MM.1S (cell line): ENCODE data around the gene DCD.

ENCODE experiments used
- DNase-seq: peaks from one replicate; pipeline ENCODE4 v3.0.0-alpha.2; 2015
- H2AFZ ChIP-seq: fragments of 300-600 bp; sonication (generic); 2 replicates; pipeline ENCODE4 v1.6.0; 2016; ENCODE audit warnings: antibody characterized with exemption, low read length
- H3F3A ChIP-seq: fragments of 300-600 bp; sonication (generic); 2 replicates; pipeline ENCODE4 v1.6.1; 2016; ENCODE audit warnings: mild to moderate bottlenecking, antibody characterized with exemption, low read length, moderate library complexity, mixed read lengths; ENCODE audit not compliant: insufficient read depth
- H3K27ac ChIP-seq: fragments of 300-600 bp; sonication (generic); 2 replicates; pipeline ENCODE4 v1.5.1; 2016; ENCODE audit warnings: mild to moderate bottlenecking, low read length
- H3K27me3 ChIP-seq: fragments of 300-600 bp; sonication (generic); replicated peaks from 2 replicates; pipeline ENCODE4 v1.6.0; 2016; ENCODE audit warnings: low read length; ENCODE audit not compliant: insufficient read depth
- H3K36me3 ChIP-seq: fragments of 300-600 bp; sonication (generic); replicated peaks from 2 replicates; pipeline ENCODE4 v1.6.1; 2016; ENCODE audit warnings: mild to moderate bottlenecking, low read length, mixed read lengths; ENCODE audit not compliant: insufficient read depth
- H3K4me1 ChIP-seq: fragments of 300-600 bp; sonication (generic); 2 replicates; pipeline ENCODE4 v1.6.1; 2016; ENCODE audit warnings: low read length, mixed read lengths
- H3K4me2 ChIP-seq: fragments of 300-600 bp; sonication (generic); 2 replicates; pipeline ENCODE4 v1.6.0; 2016; ENCODE audit warnings: low read depth, low read length
- H3K4me3 ChIP-seq: fragments of 300-600 bp; sonication (generic); 2 replicates; pipeline ENCODE4 v1.5.1; 2016; ENCODE audit warnings: low read length, mixed read lengths
- H3K79me2 ChIP-seq: fragments of 300-600 bp; sonication (generic); 2 replicates; pipeline ENCODE4 v1.6.1; 2016; ENCODE audit warnings: mixed run types, low read length, mixed read lengths
- H3K9ac ChIP-seq: fragments of 300-600 bp; sonication (generic); 2 replicates; pipeline ENCODE4 v1.6.1; 2016; ENCODE audit warnings: low read length, mixed read lengths
- H3K9me2 ChIP-seq: fragments of 300-600 bp; sonication (generic); replicated peaks from 2 replicates; pipeline ENCODE4 v1.6.1; 2016; ENCODE audit warnings: mild to moderate bottlenecking, low read length, mixed read lengths; ENCODE audit not compliant: insufficient read depth
- H3K9me3 ChIP-seq: fragments of 300-600 bp; sonication (generic); replicated peaks from 2 replicates; pipeline ENCODE4 v1.6.1; 2016; ENCODE audit warnings: mild to moderate bottlenecking, low read length, mixed read lengths; ENCODE audit not compliant: insufficient read depth
- H4K20me1 ChIP-seq: fragments of 300-600 bp; sonication (generic); 2 replicates; pipeline ENCODE4 v1.6.1; 2016; ENCODE audit warnings: mild to moderate bottlenecking, low read length, moderate library complexity, mixed read lengths; ENCODE audit not compliant: insufficient read depth
- EZH2 ChIP-seq: fragments of 300-600 bp; sonication (generic); optimal IDR thresholded peaks from 2 replicates; pipeline ENCODE3; 2017; ENCODE audit warnings: low read depth, mild to moderate bottlenecking, antibody characterized with exemption, low read length, mixed read lengths
- EZH2phosphoT487 ChIP-seq: fragments of 300-600 bp; sonication (generic); IDR thresholded peaks from 2 replicates; pipeline ENCODE4 v1.6.1; 2018; ENCODE audit warnings: antibody characterized with exemption, low read length
- TF ChIP-seq, protein P1 (sequence below): fragments of 300-600 bp; sonication (generic); IDR thresholded peaks from 2 replicates; pipeline ENCODE4 v1.5.1; 2016; ENCODE audit warnings: antibody characterized with exemption, low read length, mixed read lengths

Gene DCD

GRCh38 chr12:54660320-54660962 is 12.3 kb upstream of the DCD start:
- Histone ChIP-seq H2AFZ (no peak overlapping the region), H3K4me3 (no peak overlapping the region), H3K4me2 (no peak overlapping the region), H4K20me1 (no peaks in the 10 kb centered on the region), H3K9me2 (no peaks in the 10 kb centered on the region), H3F3A (no peaks in the 10 kb centered on the region), H3K36me3 (no peaks in the 10 kb centered on the region), H3K79me2 (no peaks in the 10 kb centered on the region), H3K4me1 (no peaks in the 10 kb centered on the region), H3K27me3 (no peaks in the 10 kb centered on the region), H3K9me3 (no peaks in the 10 kb centered on the region), H3K27ac (no peak overlapping the region), H3K9ac (no peak overlapping the region)
- no peak for TF ChIP-seq EZH2phosphoT487
- TF ChIP-seq, protein P1, sequence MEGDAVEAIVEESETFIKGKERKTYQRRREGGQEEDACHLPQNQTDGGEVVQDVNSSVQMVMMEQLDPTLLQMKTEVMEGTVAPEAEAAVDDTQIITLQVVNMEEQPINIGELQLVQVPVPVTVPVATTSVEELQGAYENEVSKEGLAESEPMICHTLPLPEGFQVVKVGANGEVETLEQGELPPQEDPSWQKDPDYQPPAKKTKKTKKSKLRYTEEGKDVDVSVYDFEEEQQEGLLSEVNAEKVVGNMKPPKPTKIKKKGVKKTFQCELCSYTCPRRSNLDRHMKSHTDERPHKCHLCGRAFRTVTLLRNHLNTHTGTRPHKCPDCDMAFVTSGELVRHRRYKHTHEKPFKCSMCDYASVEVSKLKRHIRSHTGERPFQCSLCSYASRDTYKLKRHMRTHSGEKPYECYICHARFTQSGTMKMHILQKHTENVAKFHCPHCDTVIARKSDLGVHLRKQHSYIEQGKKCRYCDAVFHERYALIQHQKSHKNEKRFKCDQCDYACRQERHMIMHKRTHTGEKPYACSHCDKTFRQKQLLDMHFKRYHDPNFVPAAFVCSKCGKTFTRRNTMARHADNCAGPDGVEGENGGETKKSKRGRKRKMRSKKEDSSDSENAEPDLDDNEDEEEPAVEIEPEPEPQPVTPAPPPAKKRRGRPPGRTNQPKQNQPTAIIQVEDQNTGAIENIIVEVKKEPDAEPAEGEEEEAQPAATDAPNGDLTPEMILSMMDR, result no peak
- DNase-seq, result no peak

DNA sequence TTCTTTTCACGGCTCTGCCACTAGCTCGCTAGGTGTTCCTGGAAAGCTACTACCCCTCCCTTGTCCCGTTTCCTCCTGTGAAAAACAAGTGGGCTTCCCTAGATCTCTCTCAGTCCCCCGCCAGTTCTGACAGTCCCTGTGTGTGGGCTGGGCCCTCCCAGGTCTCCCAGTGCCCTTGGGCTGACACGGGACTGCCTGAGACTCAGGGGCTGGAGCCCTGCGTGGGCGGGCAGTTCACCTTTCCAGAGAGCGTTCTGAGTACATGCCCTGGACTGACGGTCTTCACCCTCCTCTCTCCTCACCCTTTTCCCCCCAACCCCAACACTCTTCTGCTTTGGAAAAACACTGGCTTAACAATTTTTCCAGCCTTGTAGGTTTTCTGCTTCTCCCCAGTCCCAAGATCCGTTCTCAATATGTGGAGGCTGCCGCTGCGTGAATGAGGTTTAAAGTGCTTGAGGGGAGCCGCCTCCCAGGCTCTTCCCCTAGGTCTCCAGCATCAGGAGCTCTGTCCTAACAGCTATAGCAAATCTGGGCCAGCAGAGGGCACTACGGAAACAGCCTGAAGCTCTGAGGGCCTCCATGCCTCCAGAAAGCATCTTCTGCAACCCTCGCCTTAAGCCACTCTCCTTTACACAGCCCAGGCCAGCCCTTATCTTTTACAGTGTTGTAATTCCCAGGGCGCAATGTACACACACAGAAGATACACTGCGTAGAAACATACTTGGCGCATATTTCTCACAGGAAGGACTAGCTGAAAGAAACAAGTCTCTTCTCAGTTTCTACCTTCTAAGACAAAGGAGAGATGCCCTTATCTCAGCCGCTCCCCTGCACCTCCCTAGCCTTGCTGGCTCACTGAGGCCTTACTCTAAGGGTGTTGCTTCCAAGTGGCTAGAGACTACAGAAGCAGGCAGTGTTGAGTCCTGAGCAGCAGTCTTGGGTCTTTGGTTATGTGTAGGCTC is 10.4 kb upstream of the DCD start:
- no peaks in the 10 kb centered on the region for H3K9me2 ChIP-seq
- no peaks in the 10 kb centered on the region for H3K4me1 ChIP-seq
- H3K27me3 ChIP-seq, result no peaks in the 10 kb centered on the region
- H3K9ac ChIP-seq, result no peak overlapping the region
- H2AFZ ChIP-seq, result no peak overlapping the region
- no peak overlapping the region for H3K4me2 ChIP-seq
- TF ChIP-seq EZH2phosphoT487, result no peak
- TF ChIP-seq, protein P1, result peak; percentile 84
- TF ChIP-seq EZH2, result no peak
- no peaks in the 10 kb centered on the region for H3K36me3 ChIP-seq
- no peaks in the 10 kb centered on the region for H3K79me2 ChIP-seq
- DNase-seq, result peak; percentile 70
- no peaks in the 10 kb centered on the region for H3F3A ChIP-seq
- no peaks in the 10 kb centered on the region for H3K9me3 ChIP-seq
- no peak overlapping the region for H3K4me3 ChIP-seq
- H4K20me1 ChIP-seq, result no peaks in the 10 kb centered on the region
- H3K27ac ChIP-seq, result no peak overlapping the region

DNA sequence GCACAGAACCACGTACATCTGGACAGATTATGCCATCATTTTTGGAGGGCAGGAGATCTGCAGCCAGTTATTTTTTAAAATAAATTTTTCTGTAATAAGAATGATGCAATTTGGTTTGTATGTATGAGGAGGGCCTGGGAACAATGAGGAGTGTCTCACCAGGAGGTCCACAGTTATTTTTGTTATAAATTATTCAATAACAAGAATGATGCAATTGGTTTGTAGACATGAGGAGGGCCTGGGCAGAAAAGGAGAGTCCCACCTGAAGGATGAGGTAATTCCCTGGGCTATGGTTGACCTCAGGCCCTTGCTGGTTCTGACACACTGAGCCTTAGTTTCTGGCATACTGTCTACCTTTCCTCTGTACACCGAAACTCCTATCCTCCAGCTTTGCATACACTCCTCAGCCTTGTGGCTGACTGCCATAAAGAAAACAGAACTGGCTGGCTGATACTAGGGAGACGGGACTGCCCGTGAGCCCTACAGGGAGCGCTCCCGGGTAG is 9.0 kb upstream of the DCD start:
- DNase-seq, result peak; percentile 15
- no peaks in the 10 kb centered on the region for H3K36me3 ChIP-seq
- no peaks in the 10 kb centered on the region for H3K27me3 ChIP-seq
- no peaks in the 10 kb centered on the region for H3K9me3 ChIP-seq
- H2AFZ ChIP-seq, result no peak overlapping the region
- H3K9ac ChIP-seq, result no peak overlapping the region
- H4K20me1 ChIP-seq, result no peaks in the 10 kb centered on the region
- no peaks in the 10 kb centered on the region for H3F3A ChIP-seq
- no peak overlapping the region for H3K4me2 ChIP-seq
- TF ChIP-seq EZH2phosphoT487 (no peak), EZH2 (no peak)
- TF ChIP-seq, protein P1, result no peak
- H3K4me3 ChIP-seq, result no peak overlapping the region
- no peaks in the 10 kb centered on the region for H3K4me1 ChIP-seq
- H3K27ac ChIP-seq, result no peak overlapping the region
- no peaks in the 10 kb centered on the region for H3K9me2 ChIP-seq
- no peaks in the 10 kb centered on the region for H3K79me2 ChIP-seq
